HepG2 (cell line): ENCODE measurements around the gene NOS1AP. TPM values are rescaled to one million over a fixed set of nuclear protein-coding genes. Genes with fewer than 3 reads are reported as not detected.

ENCODE experiments used
- CC2D1A ChIP-seq: sonication (generic); formaldehyde crosslinking; IDR thresholded peaks from 2 replicates; pipeline ENCODE4 v1.8.1; 2023; ENCODE audit warnings: mild to moderate bottlenecking, missing genetic modification reagents
- FOXP1 ChIP-seq, 2 experiments: fragments of 450-650 bp in 1 of 2; IDR thresholded peaks; 2 replicates each; pipeline ENCODE4 v1.6.1; 2017 to 2018; ENCODE audit warnings: antibody characterized with exemption in 1 of 2
- KLF9 ChIP-seq: IDR thresholded peaks from 2 replicates; pipeline ENCODE4 v1.6.1; 2016; ENCODE audit warnings: low read depth
- MAX ChIP-seq: IDR thresholded peaks from 2 replicates; pipeline ENCODE4 v1.6.1; 2012; ENCODE audit warnings: inconsistent platforms
- MXD4 ChIP-seq: IDR thresholded peaks from 2 replicates; pipeline ENCODE4 v1.6.1; 2016; ENCODE audit warnings: mild to moderate bottlenecking, missing biosample characterization, missing genetic modification reagents
- NFE2 ChIP-seq: sonication (generic); formaldehyde crosslinking; IDR thresholded peaks from 2 replicates; pipeline ENCODE4 v1.4.0; 2020; ENCODE audit warnings: missing genetic modification reagents
- PRPF4 ChIP-seq: fragments of 200-400 bp; formaldehyde crosslinking; IDR thresholded peaks from 2 replicates; pipeline ENCODE4 v1.6.1; 2016; ENCODE audit warnings: low read length, low read depth; ENCODE audit not compliant: poor library complexity, severe bottlenecking
- SRSF9 ChIP-seq: fragments of 200-400 bp; formaldehyde crosslinking; IDR thresholded peaks from 2 replicates; pipeline ENCODE4 v1.6.1; 2018; ENCODE audit warnings: borderline replicate concordance, mild to moderate bottlenecking, low read depth, low read length; ENCODE audit not compliant: insufficient read depth, poor library complexity, severe bottlenecking
- THAP8 ChIP-seq: sonication (generic); formaldehyde crosslinking; IDR thresholded peaks from 2 replicates; pipeline ENCODE4 v1.5.1; 2020; ENCODE audit warnings: missing genetic modification reagents, mild to moderate bottlenecking, borderline replicate concordance
- THAP9 ChIP-seq: sonication (generic); formaldehyde crosslinking; IDR thresholded peaks from 2 replicates; pipeline ENCODE4; 2020; ENCODE audit warnings: missing genetic modification reagents, mild to moderate bottlenecking, borderline replicate concordance
- THYN1 ChIP-seq: sonication (generic); formaldehyde crosslinking; IDR thresholded peaks from 2 replicates; pipeline ENCODE4 v1.8.1; 2023; ENCODE audit warnings: low read depth, mild to moderate bottlenecking, moderate library complexity, missing genetic modification reagents, borderline replicate concordance
- ZFP36L1 ChIP-seq: sonication (generic); formaldehyde crosslinking; IDR thresholded peaks from 2 replicates; pipeline ENCODE4 v1.8.0; 2022; ENCODE audit warnings: mild to moderate bottlenecking, missing genetic modification reagents, moderate library complexity
- ZFYVE20 ChIP-seq: sonication (generic); formaldehyde crosslinking; IDR thresholded peaks from 2 replicates; pipeline ENCODE4 v1.8.0; 2023; ENCODE audit warnings: low read depth, mild to moderate bottlenecking, moderate library complexity, missing genetic modification reagents, borderline replicate concordance
- ZNF382 ChIP-seq: sonication (generic); formaldehyde crosslinking; IDR thresholded peaks from 2 replicates; pipeline ENCODE4 v1.5.0; 2020; ENCODE audit warnings: missing genetic modification reagents, mild to moderate bottlenecking, borderline replicate concordance
- ZNF460 ChIP-seq: sonication (generic); formaldehyde crosslinking; IDR thresholded peaks from 2 replicates; pipeline ENCODE4 v1.5.1; 2020; ENCODE audit warnings: missing genetic modification reagents, mild to moderate bottlenecking, borderline replicate concordance
- ZNF484 ChIP-seq: sonication (generic); formaldehyde crosslinking; IDR thresholded peaks from 2 replicates; pipeline ENCODE4 v1.5.1; 2020; ENCODE audit warnings: mild to moderate bottlenecking, low read depth, missing genetic modification reagents, borderline replicate concordance
- ZNF550 ChIP-seq: sonication (generic); formaldehyde crosslinking; IDR thresholded peaks from 2 replicates; pipeline ENCODE4 v1.4.0; 2020; ENCODE audit warnings: mild to moderate bottlenecking, missing genetic modification reagents, borderline replicate concordance
- ZNF790 ChIP-seq: sonication (generic); formaldehyde crosslinking; IDR thresholded peaks from 2 replicates; pipeline ENCODE4 v1.8.0; 2022; ENCODE audit warnings: missing genetic modification reagents, mild to moderate bottlenecking, borderline replicate concordance
- polyA plus RNA-seq, 8 experiments: library from polyadenylated mRNA; depleted of rRNA in 3 of 8; stranded (reverse) in 7 of 8; unstranded in 1 of 8; fragments of >200 nt; fragmentation: Illumina TruSeq in 4 of 8; extraction: Trizol in 4 of 8; gene quantifications; 2 replicates each; pipeline versions ENCODE4 v1.2.1 to v1.2.3, GENCODE V29; 2011 to 2016; ENCODE audit warnings: low read depth in 4 of 8, missing spikeins in 1 of 8, mixed read lengths in 1 of 8; ENCODE audit not compliant: insufficient read depth in 1 of 8
- total RNA-seq, 5 experiments: library from RNA; depleted of rRNA; stranded (reverse); fragments of >200 nt; fragmentation: Illumina TruSeq; extraction: Trizol; gene quantifications; 2 replicates each; pipeline ENCODE4 v1.2.3, GENCODE V29; 2016; ENCODE audit warnings: low read depth in 1 of 5
- TF ChIP-seq, protein P1 (sequence below): IDR thresholded peaks from 2 replicates; pipeline ENCODE4 v1.6.1; 2016; ENCODE audit warnings: missing compliant biosample characterization, missing genetic modification reagents, borderline replicate concordance

Gene NOS1AP
- total and polyA plus RNA-seq, 2 of the 13 experiments (the other 11 are each of a cell fraction or from before 2014, with no cell fraction given) = 2.0 to 3.3 TPM

- TF ChIP-seq, protein P1, sequence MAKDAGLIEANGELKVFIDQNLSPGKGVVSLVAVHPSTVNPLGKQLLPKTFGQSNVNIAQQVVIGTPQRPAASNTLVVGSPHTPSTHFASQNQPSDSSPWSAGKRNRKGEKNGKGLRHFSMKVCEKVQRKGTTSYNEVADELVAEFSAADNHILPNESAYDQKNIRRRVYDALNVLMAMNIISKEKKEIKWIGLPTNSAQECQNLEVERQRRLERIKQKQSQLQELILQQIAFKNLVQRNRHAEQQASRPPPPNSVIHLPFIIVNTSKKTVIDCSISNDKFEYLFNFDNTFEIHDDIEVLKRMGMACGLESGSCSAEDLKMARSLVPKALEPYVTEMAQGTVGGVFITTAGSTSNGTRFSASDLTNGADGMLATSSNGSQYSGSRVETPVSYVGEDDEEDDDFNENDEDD (CRISPR knock-in tag) = peak; percentile 17; the same call in 1 of the 2 replicates
- TF ChIP-seq FOXP1 (IDR thresholded peaks at IDR 0.05) (no peak), FOXP1 (CRISPR knock-in tag; IDR thresholded peaks at IDR 0.05) (no peak), THAP9 (CRISPR knock-in tag) (no peak), KLF9 (no peak), ZFP36L1 (CRISPR knock-in tag) (no peak), MAX (peak; percentile 78), ZNF484 (no peak), ZFYVE20 (no peak), ZNF460 (CRISPR knock-in tag) (no peak), THYN1 (CRISPR knock-in tag) (no peak), MXD4 (CRISPR knock-in tag) (no peak), ZNF790 (CRISPR knock-in tag) (no peak), THAP8 (CRISPR knock-in tag) (peak; percentile 82; the same call in 1 of the 2 replicates), ZNF382 (no peak), PRPF4 (no peak), ZNF550 (no peak), NFE2 (no peak), SRSF9 (no peak), CC2D1A (CRISPR knock-in tag) (no peak)
Measured at GRCh38 chr1:162069334-162070093, at the start of gene NOS1AP (continued).
